Epithelial cell of proximal tubule (primary cell): ENCODE results near the gene COL23A1. TPM values are rescaled to one million over a fixed set of nuclear protein-coding genes. Genes with fewer than 3 reads are reported as not detected.

Experiments
- DNase-seq: peaks from one replicate; pipeline ENCODE4 v3.0.0-alpha.2; 2011; ENCODE audit warnings: low read depth
- H3K4me3 ChIP-seq: 2 replicates; pipeline ENCODE4 v1.5.1; 2011; ENCODE audit warnings: low read depth, mild to moderate bottlenecking, low read length
- total RNA-seq: library from RNA; depleted of rRNA; stranded (reverse); fragments of >200 nt; gene quantifications from 2 replicates; pipeline ENCODE4 v1.2.3, GENCODE V29; 2015
- TF ChIP-seq, protein P1 (sequence below): conservative IDR thresholded peaks from 2 replicates; pipeline ENCODE4 v1.5.1; 2012; ENCODE audit warnings: low read depth, mild to moderate bottlenecking, low read length

The COL23A1 gene
- total RNA-seq, 1 donor from 2014 or later, result not detected

DNA sequence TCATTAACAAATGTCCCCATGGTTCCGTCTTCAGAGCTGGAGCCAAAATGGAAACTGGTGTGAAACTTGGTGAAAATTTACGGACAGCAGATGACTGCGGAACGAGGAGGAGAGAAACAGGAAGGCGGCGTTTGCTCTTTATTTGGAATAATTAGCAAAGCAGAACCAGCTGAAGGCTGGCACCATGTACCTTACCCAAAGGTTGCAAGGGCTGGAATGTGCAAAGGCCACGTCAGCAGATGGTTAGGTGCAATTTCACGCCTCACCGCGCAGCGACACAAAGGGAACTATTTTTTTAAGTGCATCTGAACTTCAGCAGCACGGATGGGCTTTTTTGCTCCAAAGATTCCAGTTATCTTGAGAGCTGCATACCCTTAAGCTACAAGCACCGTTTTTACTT lies 127.4 kb downstream of the COL23A1 start:
- DNase-seq, result peak; percentile 68
- H3K4me3 ChIP-seq, result no peak overlapping the region
- TF ChIP-seq, protein P1, sequence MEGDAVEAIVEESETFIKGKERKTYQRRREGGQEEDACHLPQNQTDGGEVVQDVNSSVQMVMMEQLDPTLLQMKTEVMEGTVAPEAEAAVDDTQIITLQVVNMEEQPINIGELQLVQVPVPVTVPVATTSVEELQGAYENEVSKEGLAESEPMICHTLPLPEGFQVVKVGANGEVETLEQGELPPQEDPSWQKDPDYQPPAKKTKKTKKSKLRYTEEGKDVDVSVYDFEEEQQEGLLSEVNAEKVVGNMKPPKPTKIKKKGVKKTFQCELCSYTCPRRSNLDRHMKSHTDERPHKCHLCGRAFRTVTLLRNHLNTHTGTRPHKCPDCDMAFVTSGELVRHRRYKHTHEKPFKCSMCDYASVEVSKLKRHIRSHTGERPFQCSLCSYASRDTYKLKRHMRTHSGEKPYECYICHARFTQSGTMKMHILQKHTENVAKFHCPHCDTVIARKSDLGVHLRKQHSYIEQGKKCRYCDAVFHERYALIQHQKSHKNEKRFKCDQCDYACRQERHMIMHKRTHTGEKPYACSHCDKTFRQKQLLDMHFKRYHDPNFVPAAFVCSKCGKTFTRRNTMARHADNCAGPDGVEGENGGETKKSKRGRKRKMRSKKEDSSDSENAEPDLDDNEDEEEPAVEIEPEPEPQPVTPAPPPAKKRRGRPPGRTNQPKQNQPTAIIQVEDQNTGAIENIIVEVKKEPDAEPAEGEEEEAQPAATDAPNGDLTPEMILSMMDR, result no peak

DNA sequence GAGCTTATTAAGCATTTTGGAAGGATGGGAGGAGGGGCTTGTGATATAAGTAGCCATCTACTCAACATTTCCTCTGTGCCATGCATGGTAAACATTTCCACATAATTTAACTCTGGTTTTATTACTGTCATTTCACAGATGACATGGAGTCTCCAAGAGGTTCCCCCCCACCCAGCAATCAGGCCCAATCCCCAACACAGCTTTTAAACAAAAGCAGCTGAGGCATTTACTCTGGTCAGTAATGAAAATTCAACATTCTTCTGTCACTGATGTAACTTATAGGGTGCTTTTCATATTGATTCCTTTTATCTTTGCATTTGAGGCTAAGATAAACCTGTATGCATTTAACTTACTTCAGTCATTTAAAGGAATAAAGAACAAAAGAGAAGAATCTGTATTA lies 128.1 kb downstream of the COL23A1 start:
- DNase-seq, result no peak
- TF ChIP-seq, protein P1, result no peak
- H3K4me3 ChIP-seq, result no peak overlapping the region

DNA sequence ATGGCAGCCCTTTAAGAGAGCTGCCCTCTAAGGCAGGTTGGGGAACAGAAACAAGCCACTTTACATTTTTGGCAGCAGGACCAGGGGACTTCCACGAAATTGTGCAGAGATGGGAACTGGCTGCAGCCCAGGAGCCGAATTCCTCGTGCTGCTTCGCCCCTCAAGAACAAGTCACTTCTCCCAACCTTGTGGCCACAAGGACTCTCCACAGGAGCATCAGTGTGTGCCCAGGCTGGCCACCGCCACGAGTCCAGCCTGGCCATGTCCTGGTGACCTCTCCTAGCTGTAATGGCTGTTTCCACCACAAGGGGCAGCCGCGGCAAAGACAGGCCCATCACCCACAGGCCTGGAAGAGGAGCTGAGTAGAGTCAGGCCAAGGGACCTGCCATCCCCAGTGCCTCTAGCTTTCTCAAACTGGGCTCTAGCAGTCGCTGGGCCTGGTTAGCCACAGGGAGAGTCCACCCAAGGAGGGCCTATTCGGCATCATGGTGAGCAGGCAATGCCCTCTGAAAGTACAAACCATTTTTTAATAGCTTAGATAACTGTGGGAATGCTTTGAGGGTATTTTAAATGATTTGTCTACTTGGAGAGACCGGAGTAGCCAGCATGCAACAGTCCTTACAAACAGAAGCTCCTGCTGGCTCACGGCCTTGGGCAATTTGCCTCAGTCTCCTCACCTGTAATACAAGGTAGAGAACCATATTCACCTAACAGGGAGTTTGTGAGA lies 129.0 kb downstream of the COL23A1 start:
- TF ChIP-seq, protein P1, result peak; percentile 85
- H3K4me3 ChIP-seq, result no peak overlapping the region
- DNase-seq, result no peak

DNA sequence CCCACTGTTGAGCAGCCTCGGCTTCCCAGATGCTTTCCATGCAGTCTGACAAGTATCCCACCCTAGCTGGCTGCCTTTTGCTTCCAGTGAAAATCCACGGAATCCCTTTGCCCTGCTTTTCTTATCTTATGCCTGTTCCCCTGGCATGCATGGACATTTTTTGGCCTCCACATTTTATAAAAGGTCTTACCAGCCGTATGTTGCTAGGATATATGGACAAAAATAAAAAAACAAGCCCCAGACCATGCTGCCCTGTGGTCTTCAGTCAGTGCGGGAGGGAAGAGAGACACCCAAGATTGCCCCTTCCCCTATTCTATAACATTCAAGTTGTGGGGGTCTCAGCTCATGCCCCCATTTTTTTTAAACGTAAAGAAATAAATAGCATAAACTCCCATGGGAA lies 129.6 kb downstream of the COL23A1 start:
- no peak overlapping the region for H3K4me3 ChIP-seq
- TF ChIP-seq, protein P1, result no peak
- DNase-seq, result no peak

GRCh38 chr5:178460174-178460573 lies 130.0 kb downstream of the COL23A1 start:
- TF ChIP-seq, protein P1, result no peak
- no peak for DNase-seq

GRCh38 chr5:178458140-178458539 lies 132.1 kb downstream of the COL23A1 start:
- DNase-seq, result no peak
- H3K4me3 ChIP-seq, result no peak overlapping the region
- TF ChIP-seq, protein P1, result no peak

More at GRCh38 chr5:178460174-178460573, 130.0 kb downstream of the COL23A1 start:
- no peak overlapping the region for H3K4me3 ChIP-seq

GRCh38 chr5:178457471-178457870 lies 132.7 kb downstream of the COL23A1 start:
- TF ChIP-seq, protein P1, result no peak
- no peak for DNase-seq
- H3K4me3 ChIP-seq, result no peak overlapping the region
